Progenitor cell of endocrine pancreas (in vitro differentiated cells): ENCODE measurements around the gene TOR2A. TPM values are rescaled to one million over a fixed set of nuclear protein-coding genes. Genes with fewer than 3 reads are reported as not detected.

ENCODE experiments used
- DNase-seq: peaks from one replicate; pipeline ENCODE4 v3.0.0; 2021; ENCODE audit warnings: low spot score; ENCODE audit not compliant: unreplicated experiment
- H3K27ac Mint-ChIP-seq: 2 replicates; pipeline ENCODE4 v1.8.0; 2021; ENCODE audit warnings: mild to moderate bottlenecking, moderate library complexity, mixed read lengths
- H3K27me3 Mint-ChIP-seq: 2 replicates; pipeline ENCODE4 v1.8.0; 2021; ENCODE audit warnings: mixed read lengths
- H3K36me3 Mint-ChIP-seq: 2 replicates; pipeline ENCODE4 v1.8.0; 2022; ENCODE audit warnings: mixed read lengths; ENCODE audit not compliant: insufficient read depth
- H3K4me1 Mint-ChIP-seq: 2 replicates; pipeline ENCODE4 v1.8.0; 2021; ENCODE audit warnings: low read depth, mixed read lengths
- H3K4me3 Mint-ChIP-seq: 2 replicates; pipeline ENCODE4 v1.8.0; 2021; ENCODE audit warnings: low read depth, mild to moderate bottlenecking, moderate library complexity, mixed read lengths
- H3K9me3 Mint-ChIP-seq: 2 replicates; pipeline ENCODE4 v1.8.0; 2021; ENCODE audit warnings: low read depth, mixed read lengths
- CTCF ChIP-seq: fragments of 200-600 bp; sonication (generic); IDR thresholded peaks from one replicate; pipeline ENCODE4 v1.5.0; 2021; ENCODE audit warnings: antibody characterized with exemption, mild to moderate bottlenecking; ENCODE audit not compliant: unreplicated experiment
- total RNA-seq: library from RNA; stranded (reverse); gene quantifications from 2 replicates; pipeline ENCODE4 v1.2.1, GENCODE V29; 2021

Gene TOR2A
- total RNA-seq, 1 donor from 2014 or later = 24.2 TPM

DNA sequence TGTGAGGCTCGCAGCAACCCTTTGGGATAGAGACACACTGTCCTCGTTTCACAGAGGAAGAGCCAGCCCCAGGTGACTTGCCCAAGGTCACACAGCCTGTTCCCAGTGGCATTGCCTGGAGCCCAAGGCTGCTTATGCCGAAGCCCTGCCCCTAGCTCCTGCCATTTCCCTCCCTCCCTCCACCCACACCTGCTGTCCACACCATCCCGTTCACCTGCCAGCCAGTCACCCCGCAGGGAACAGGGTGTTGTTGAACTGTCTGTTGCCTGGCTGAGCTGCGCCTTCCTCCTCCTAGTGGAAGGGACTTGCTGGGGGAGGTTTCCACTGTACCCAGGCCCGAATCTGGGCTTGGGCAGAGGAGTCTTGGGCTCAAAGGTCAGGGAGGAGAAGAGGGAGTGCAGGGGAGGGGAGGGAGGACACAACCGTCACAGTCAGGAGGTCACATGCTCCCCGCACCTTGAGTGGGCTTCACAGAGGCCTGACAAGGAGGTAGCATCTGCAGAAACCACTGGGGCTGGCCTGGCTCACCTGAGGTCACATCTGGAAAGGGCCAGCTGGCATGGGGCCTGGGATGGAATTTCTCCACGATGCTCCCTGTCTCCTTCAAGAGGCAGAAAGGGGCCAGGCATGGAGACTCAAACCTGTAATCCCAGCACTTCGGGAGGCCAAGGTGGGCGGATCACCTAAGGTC, 12.9 kb downstream of the TOR2A start:
- no peaks in the 10 kb centered on the region for H3K4me1 Mint-ChIP-seq
- H3K36me3 Mint-ChIP-seq = no peaks in the 10 kb centered on the region
- no peak for TF ChIP-seq CTCF
- peaks cover 4% of the 10 kb centered on the region for H3K27me3 Mint-ChIP-seq
- no peak overlapping the region for H3K27ac Mint-ChIP-seq
- DNase-seq = no peak
- no peaks in the 10 kb centered on the region for H3K9me3 Mint-ChIP-seq
- no peak overlapping the region for H3K4me3 Mint-ChIP-seq

GRCh38 chr9:127721391-127721821, 13.7 kb downstream of the TOR2A start:
- no peaks in the 10 kb centered on the region for H3K36me3 Mint-ChIP-seq
- DNase-seq = no peak
- no peaks in the 10 kb centered on the region for H3K4me1 Mint-ChIP-seq
- H3K27me3 Mint-ChIP-seq = peaks cover 4% of the 10 kb centered on the region
- H3K9me3 Mint-ChIP-seq = no peaks in the 10 kb centered on the region
- TF ChIP-seq CTCF = no peak
- H3K4me3 Mint-ChIP-seq = no peak overlapping the region
- no peak overlapping the region for H3K27ac Mint-ChIP-seq

GRCh38 chr9:127720865-127721227, 14.2 kb downstream of the TOR2A start:
- Mint-ChIP-seq H3K4me3 (no peak overlapping the region), H3K9me3 (no peaks in the 10 kb centered on the region), H3K27me3 (peaks cover 4% of the 10 kb centered on the region), H3K36me3 (no peaks in the 10 kb centered on the region), H3K4me1 (peaks cover 5% of the 10 kb centered on the region), H3K27ac (no peak overlapping the region)
- no peak for DNase-seq
- no peak for TF ChIP-seq CTCF

GRCh38 chr9:127720031-127720864, 14.8 kb downstream of the TOR2A start:
- no peak overlapping the region for H3K27ac Mint-ChIP-seq
- DNase-seq = no peak
- no peaks in the 10 kb centered on the region for H3K36me3 Mint-ChIP-seq
- peaks cover 4% of the 10 kb centered on the region for H3K27me3 Mint-ChIP-seq
- H3K4me3 Mint-ChIP-seq = no peak overlapping the region
- TF ChIP-seq CTCF = no peak
- peaks cover 7% of the 10 kb centered on the region for H3K4me1 Mint-ChIP-seq
- H3K9me3 Mint-ChIP-seq = no peaks in the 10 kb centered on the region

DNA sequence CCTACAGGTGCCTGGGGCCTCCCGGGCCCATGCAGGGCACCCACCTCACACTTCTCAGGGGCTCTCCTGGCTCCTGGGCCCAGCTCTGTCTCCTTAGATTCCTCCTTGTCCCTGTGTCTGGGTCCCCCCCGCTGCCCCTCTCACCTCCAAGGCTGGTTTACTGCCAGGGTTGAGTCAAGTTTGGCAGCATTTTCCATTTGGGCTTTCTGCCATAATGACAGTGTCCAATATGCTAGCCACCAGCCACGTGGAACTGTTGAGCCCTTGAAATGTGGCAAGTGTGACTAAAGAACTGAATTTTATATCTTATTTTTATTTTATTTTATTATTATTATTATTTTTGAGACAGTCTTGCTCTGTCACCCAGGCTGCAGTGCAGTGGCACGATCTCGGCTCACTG, 17.3 kb downstream of the TOR2A start:
- H3K4me1 Mint-ChIP-seq = peaks cover 9% of the 10 kb centered on the region
- no peak for DNase-seq
- no peak overlapping the region for H3K27ac Mint-ChIP-seq
- no peaks in the 10 kb centered on the region for H3K9me3 Mint-ChIP-seq
- no peak overlapping the region for H3K4me3 Mint-ChIP-seq
- H3K36me3 Mint-ChIP-seq = no peaks in the 10 kb centered on the region
- H3K27me3 Mint-ChIP-seq = peaks cover 4% of the 10 kb centered on the region
- TF ChIP-seq CTCF = no peak
